ENCODE results near the gene KRT71.

The KRT71 gene

GRCh38 chr12:52499806-52500560 lies 53.0 kb downstream of the KRT71 start:
- DNase-seq (ENCODE audit: low read depth in 2 of 2, low spot score in 1 of 2), result no peak

DNA sequence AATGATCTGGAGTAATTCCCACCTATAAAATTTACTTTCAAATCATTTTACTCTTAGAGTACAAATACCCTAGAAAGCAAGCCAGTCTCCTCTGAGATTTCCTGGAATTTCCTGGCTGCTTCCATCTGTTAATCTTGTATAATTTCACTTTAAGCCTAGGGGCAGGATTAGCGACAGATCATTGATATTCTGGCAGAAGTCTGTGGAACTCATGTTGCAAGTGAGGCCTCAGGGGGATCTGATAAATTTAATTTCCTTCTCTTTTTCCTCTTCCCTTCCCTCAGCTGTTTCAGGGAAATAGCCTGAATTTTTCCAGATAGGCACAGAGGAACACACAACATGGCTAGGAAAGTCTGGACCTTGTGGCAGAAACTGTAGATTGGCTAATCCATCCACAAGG lies 54.0 kb downstream of the KRT71 start:
- no peak for DNase-seq (ENCODE audit: low read depth in 2 of 2, low spot score in 1 of 2)

GRCh38 chr12:52497975-52498374 lies 55.0 kb downstream of the KRT71 start:
- DNase-seq (ENCODE audit: low read depth in 2 of 2, low spot score in 1 of 2), result no peak

GRCh38 chr12:52496590-52497071 lies 56.3 kb downstream of the KRT71 start:
- no peak for DNase-seq (ENCODE audit: low read depth in 2 of 2, low spot score in 1 of 2)

GRCh38 chr12:52496054-52496453 lies 56.9 kb downstream of the KRT71 start:
- no peak for DNase-seq (ENCODE audit: low read depth in 2 of 2, low spot score in 1 of 2)

DNA sequence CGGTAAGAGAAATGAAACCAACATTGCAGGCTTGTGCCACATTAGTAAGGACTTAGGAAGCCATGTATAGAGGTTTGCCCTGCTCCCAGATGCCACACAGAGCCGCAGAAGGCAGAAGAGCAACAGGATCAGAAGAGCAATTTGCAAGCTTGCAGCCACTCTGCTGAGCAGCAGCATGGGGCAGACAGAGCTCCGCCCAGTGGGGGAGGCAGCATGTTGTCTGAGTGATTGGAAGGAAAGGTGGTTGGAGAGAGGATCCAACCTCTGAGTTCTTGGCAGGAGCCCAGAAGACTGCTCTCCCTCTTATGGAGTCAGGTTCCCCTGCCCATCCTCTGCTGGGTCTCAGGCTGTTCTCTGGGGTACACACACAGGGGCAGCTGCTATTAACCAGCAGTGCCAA lies 57.6 kb downstream of the KRT71 start:
- no peak for DNase-seq (ENCODE audit: low read depth in 2 of 2, low spot score in 1 of 2)

- DNase-seq (ENCODE audit: low read depth in 2 of 2, low spot score in 1 of 2), result no peak
These were observed 58.4 kb downstream of the KRT71 start for GRCh38 chr12:52494518-52494917.

DNA sequence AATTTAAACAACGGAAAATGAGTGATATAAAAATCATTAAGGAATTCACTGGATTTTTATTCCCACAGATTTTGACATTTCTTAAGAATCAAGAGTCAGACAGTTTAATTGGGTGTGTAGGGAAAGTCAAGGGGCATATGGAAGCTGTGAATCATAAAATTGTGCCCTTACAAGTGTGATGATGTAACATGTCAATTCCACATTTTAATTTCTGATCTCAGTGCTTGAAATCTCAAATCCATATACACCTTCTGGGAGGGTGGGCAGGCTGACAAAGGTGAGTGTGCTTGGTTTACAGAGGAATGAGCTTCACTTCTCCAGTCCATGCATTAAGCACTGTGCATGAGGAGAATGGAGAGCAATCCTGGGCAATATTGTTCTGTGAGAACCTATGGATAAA lies 58.8 kb downstream of the KRT71 start:
- DNase-seq (ENCODE audit: low read depth in 2 of 2, low spot score in 1 of 2), result no peak

Data from stimulated activated CD8-positive, alpha-beta memory T cell treated with anti-CD3 and anti-CD28 coated beads, Interleukin-4, amount 100 ng/mL, for 1 hour (primary cell).